Endothelial cell of umbilical vein (primary cell): ENCODE results near the gene PAXX. TPM values are rescaled to one million over a fixed set of nuclear protein-coding genes. Genes with fewer than 3 reads are reported as not detected.

Experiments
- BruUV-seq: library from RNA; stranded (reverse); fragments of 400-500 nt; replicated peaks from 2 replicates; lab custom pipeline; 2021; lab: Mats Ljungman, UMichigan
- CTCF ChIA-PET: fragments of 300-600, 350-600 bp; sonication (Branson Sonifier 250); formaldehyde crosslinking; loops from one replicate; lab custom pipeline; 2021; ENCODE audit warnings: antibody characterized with exemption, inconsistent platforms; lab: Charles Lee
- POLR2A ChIA-PET: fragments of 300-600, 350-600 bp; sonication (Branson Sonifier 250); formaldehyde crosslinking; loops from one replicate; lab custom pipeline; 2021; ENCODE audit warnings: antibody characterized with exemption, inconsistent platforms; lab: Charles Lee
- DNase-seq: peaks from one replicate; pipeline ENCODE4 v3.0.0-alpha.2; 2011; ENCODE audit warnings: low read depth, low spot score
- FAIRE-seq: peaks from 2 replicates; lab custom pipeline; 2011; peaks lifted over from hg19 to GRCh38; lab: Jason Lieb, UNC
- H2AFZ ChIP-seq: 2 replicates; pipeline ENCODE4 v1.6.0; 2012; ENCODE audit warnings: low read depth, low read length, control low read depth, inconsistent platforms
- H3K27ac ChIP-seq: 2 replicates; pipeline ENCODE4 v1.5.1; 2011; ENCODE audit warnings: low read depth, mild to moderate bottlenecking, control low read depth, low read length, moderate library complexity; ENCODE audit not compliant: insufficient read depth
- H3K27me3 ChIP-seq, 2 experiments: 2 replicates each; pipeline versions ENCODE4 v1.6.0 to v1.6.1; 2011; ENCODE audit warnings: low read length in 2 of 2, mixed read lengths in 1 of 2; ENCODE audit not compliant: control insufficient read depth in 2 of 2, insufficient read depth in 2 of 2
- H3K36me3 ChIP-seq, 2 experiments: 2 replicates in 1 of 2; 3 replicates in 1 of 2; pipeline ENCODE4 v1.5.1; 2011; ENCODE audit warnings: low read length in 2 of 2, mild to moderate bottlenecking in 1 of 2, moderate library complexity in 1 of 2; ENCODE audit not compliant: control insufficient read depth in 2 of 2, insufficient read depth in 2 of 2; ENCODE audit errors: extremely low read depth in 1 of 2
- H3K4me1 ChIP-seq: 3 replicates; pipeline ENCODE4 v1.5.1; 2011; ENCODE audit warnings: mild to moderate bottlenecking, low read length; ENCODE audit not compliant: control insufficient read depth, insufficient read depth; ENCODE audit errors: extremely low read depth
- H3K4me2 ChIP-seq: 2 replicates; pipeline ENCODE4 v1.6.1; 2011; ENCODE audit warnings: low read length, control low read depth, mixed read lengths; ENCODE audit not compliant: insufficient read depth
- H3K4me3 ChIP-seq, 3 experiments: fragments of 200-600 bp in 1 of 3; sonication (generic), shearing (Covaris generic) in 1 of 3; replicated peaks in 1 of 3; 2 replicates each; pipeline ENCODE4 v1.5.1; 2011 to 2016; ENCODE audit warnings: control low read depth in 3 of 3, low read length in 3 of 3, mild to moderate bottlenecking in 2 of 3, inconsistent platforms in 1 of 3, low read depth in 1 of 3, moderate library complexity in 1 of 3; ENCODE audit not compliant: insufficient read depth in 1 of 3
- H3K79me2 ChIP-seq: 2 replicates; pipeline ENCODE4 v1.6.0; 2012; ENCODE audit warnings: low read length, inconsistent platforms; ENCODE audit not compliant: control insufficient read depth, insufficient read depth
- H3K9ac ChIP-seq: replicated peaks from 2 replicates; pipeline ENCODE3; 2011; ENCODE audit warnings: low read length, control low read depth; ENCODE audit not compliant: insufficient read depth; ENCODE audit errors: extremely low read depth
- H3K9me1 ChIP-seq: replicated peaks from 3 replicates; pipeline ENCODE4 v1.6.0; 2011; ENCODE audit warnings: mild to moderate bottlenecking, low read length; ENCODE audit not compliant: control insufficient read depth, insufficient read depth; ENCODE audit errors: extremely low read depth
- H3K9me3 ChIP-seq: replicated peaks from 2 replicates; pipeline ENCODE4 v1.5.1; 2012; ENCODE audit warnings: low read length, inconsistent platforms; ENCODE audit not compliant: control insufficient read depth, insufficient read depth
- H4K20me1 ChIP-seq: replicated peaks from 2 replicates; pipeline ENCODE3; 2011; ENCODE audit warnings: mild to moderate bottlenecking, low read length; ENCODE audit not compliant: control insufficient read depth, insufficient read depth; ENCODE audit errors: extremely low read depth
- CTCF ChIP-seq, 2 donors: IDR thresholded peaks; 1 replicate in 1 of 2; 2 replicates in 1 of 2; pipeline ENCODE4 v1.5.1; 2011; ENCODE audit warnings: low read length in 2 of 2, mild to moderate bottlenecking in 2 of 2, moderate library complexity in 2 of 2, control low read depth in 1 of 2, inconsistent platforms in 1 of 2, low read depth in 1 of 2; ENCODE audit not compliant: insufficient read depth in 1 of 2; ENCODE audit errors: extremely low read depth in 1 of 2
- EZH2 ChIP-seq: IDR thresholded peaks from 2 replicates; pipeline ENCODE4 v1.6.1; 2012; ENCODE audit warnings: borderline replicate concordance, low read depth, mild to moderate bottlenecking, moderate library complexity, low read length, inconsistent platforms; ENCODE audit not compliant: severe bottlenecking
- FOS ChIP-seq: IDR thresholded peaks from 2 replicates; pipeline ENCODE4 v1.6.1; 2011; ENCODE audit warnings: mild to moderate bottlenecking, low read length, moderate library complexity, borderline replicate concordance; ENCODE audit not compliant: insufficient read depth
- GATA2 ChIP-seq: IDR thresholded peaks from 2 replicates; pipeline ENCODE4 v1.7.0; 2011; ENCODE audit warnings: low read depth, mild to moderate bottlenecking, moderate library complexity, mixed read lengths, low read length; ENCODE audit not compliant: insufficient read length, insufficient read depth
- JUN ChIP-seq: IDR thresholded peaks from 2 replicates; pipeline ENCODE4 v1.6.1; 2011; ENCODE audit warnings: borderline replicate concordance, low read depth; ENCODE audit not compliant: insufficient read length, insufficient read depth
- MAX ChIP-seq: IDR thresholded peaks from 2 replicates; pipeline ENCODE4 v1.6.1; 2011; ENCODE audit not compliant: insufficient read depth, insufficient read length
- MYC ChIP-seq: IDR thresholded peaks from one replicate; pipeline ENCODE4 v1.6.1; 2011; ENCODE audit warnings: mild to moderate bottlenecking, low read depth, low read length
- POLR2A ChIP-seq: IDR thresholded peaks from 2 replicates; pipeline ENCODE4 v1.6.1; 2012; ENCODE audit warnings: low read depth, mild to moderate bottlenecking, control low read depth, low read length
- POLR2AphosphoS5 ChIP-seq: IDR thresholded peaks from 2 replicates; pipeline ENCODE4 v1.6.1; 2012; ENCODE audit warnings: low read depth, mild to moderate bottlenecking, control low read depth, low read length, moderate library complexity; ENCODE audit not compliant: insufficient read depth
- dilution Hi-C: fragments of 300-500 bp; cut with MboI; formaldehyde crosslinking; loops from one replicate; pipeline ENCODE4 v1.15.0; 2019; ENCODE audit warnings: low sequenced_read_pairs; ENCODE audit not compliant: extremely low pct_ligation_motif_present
- intact Hi-C: fragments of 100-400 bp; cut with micrococcal nuclease; formaldehyde crosslinking; loops from one replicate; pipeline ENCODE4 v1.10.0; 2022
- polyA plus RNA-seq, 4 experiments: library from polyadenylated mRNA; depleted of rRNA in 3 of 4; stranded (reverse) in 3 of 4; unstranded in 1 of 4; fragments of >200 nt; gene quantifications; 2 replicates each; pipeline versions ENCODE4 v1.2.1 to v1.2.3, GENCODE V29; 2011 to 2012; ENCODE audit warnings: missing spikeins in 1 of 4
- total RNA-seq: library from RNA; stranded (reverse); gene quantifications from 2 replicates; pipeline ENCODE4 v1.2.3, GENCODE V29; 2021

The PAXX gene
- total and polyA plus RNA-seq, 2 donors (not counting 3 experiments of a cell fraction or from before 2014, with no cell fraction given), result 34.0 to 35.0 TPM

- Histone ChIP-seq H3K9me3 (no peaks in the 10 kb centered on the region), H3K4me3 (no peak within 1 kb of the TSS), H3K4me1 (peaks cover 4% of the 10 kb centered on the region), H2AFZ (no peak within 1 kb of the TSS), H3K27ac (no peak within 1 kb of the TSS), H3K27me3 (peaks cover 3 to 10% of the 10 kb centered on the region in 2 experiments), H3K9ac (no peak within 1 kb of the TSS), H4K20me1 (no peaks in the 10 kb centered on the region), H3K36me3 (no peaks in the 10 kb centered on the region), H3K79me2 (no peaks in the 10 kb centered on the region), H3K4me2 (no peak within 1 kb of the TSS), H3K9me1 (no peaks in the 10 kb centered on the region)
- BruUV-seq, result no TSS peak
- DNase-seq, result no peak
- dilution Hi-C loops (no loop called here), intact Hi-C loops (no loop called here)
- CTCF ChIA-PET, result interaction anchor here (1.4 kb wide), 1 partner anchor 10 kb away, joined by 3 read pairs; the partner anchor contains the start of gene PAXX
- no peak for TF ChIP-seq FOS
- TF ChIP-seq MAX, result no peak
- TF ChIP-seq GATA2, result no peak
- TF ChIP-seq JUN, result no peak
- TF ChIP-seq MYC, result no peak
- TF ChIP-seq POLR2A, result no peak
- no peak for TF ChIP-seq EZH2
- no peak for TF ChIP-seq CTCF (IDR thresholded peaks at IDR 0.05; ENCODE audit: extremely low read depth in 1 of 2, insufficient read depth in 1 of 2, low read depth in 1 of 2, low read length in 2 of 2)
- no peak for TF ChIP-seq POLR2AphosphoS5
- POLR2A ChIA-PET, result no interaction called here
- no peak for FAIRE-seq
Observed at GRCh38 chr9:136982232-136983051, 9.8 kb upstream of the PAXX start, which contains the start of gene LCNL1. LCNL1 (plus strand) TSS chr9:136982993; CDS start chr9:136983587, 594 bp downstream.
